Testis (tissue), 2 donors: Measurements from ENCODE around the gene E2F3.

ENCODE experiments used
- POLR2A ChIP-seq: fragments of 450-650 bp; IDR thresholded peaks from one replicate; pipeline ENCODE4 v1.6.1; 2017; ENCODE audit warnings: antibody characterized with exemption, mild to moderate bottlenecking, moderate library complexity
- TF ChIP-seq, protein P1 (sequence below), 3 experiments: fragments of 450-650 bp in 2 of 3; fragments of 200-600 bp in 1 of 3; sonication (generic) in 1 of 3; IDR thresholded peaks; one replicate each; pipeline ENCODE4 v1.5.1; 2016 to 2019; ENCODE audit warnings: antibody characterized with exemption in 3 of 3, mild to moderate bottlenecking in 2 of 3, moderate library complexity in 1 of 3

DNA sequence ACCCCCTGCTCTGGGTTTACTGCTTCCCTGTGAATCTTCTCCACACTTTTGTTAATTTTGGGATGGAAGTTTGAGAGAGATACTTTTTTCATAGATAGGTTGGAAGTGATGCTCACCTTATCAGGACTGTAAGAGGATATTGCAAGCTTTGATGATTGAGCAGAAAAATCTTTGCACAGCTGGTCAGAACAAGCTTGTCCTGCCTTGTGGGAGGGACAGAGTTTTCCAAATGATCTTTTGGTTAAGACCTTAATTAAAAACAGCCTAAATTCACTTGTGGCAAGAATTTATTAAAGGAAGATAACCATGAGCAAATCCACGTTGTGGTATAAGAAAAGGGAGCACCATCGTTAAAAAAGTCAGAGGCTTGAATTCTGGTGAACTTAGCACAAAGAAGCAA, 32.2 kb downstream of the E2F3 start:
- TF ChIP-seq POLR2A, result no peak
- TF ChIP-seq, protein P1, sequence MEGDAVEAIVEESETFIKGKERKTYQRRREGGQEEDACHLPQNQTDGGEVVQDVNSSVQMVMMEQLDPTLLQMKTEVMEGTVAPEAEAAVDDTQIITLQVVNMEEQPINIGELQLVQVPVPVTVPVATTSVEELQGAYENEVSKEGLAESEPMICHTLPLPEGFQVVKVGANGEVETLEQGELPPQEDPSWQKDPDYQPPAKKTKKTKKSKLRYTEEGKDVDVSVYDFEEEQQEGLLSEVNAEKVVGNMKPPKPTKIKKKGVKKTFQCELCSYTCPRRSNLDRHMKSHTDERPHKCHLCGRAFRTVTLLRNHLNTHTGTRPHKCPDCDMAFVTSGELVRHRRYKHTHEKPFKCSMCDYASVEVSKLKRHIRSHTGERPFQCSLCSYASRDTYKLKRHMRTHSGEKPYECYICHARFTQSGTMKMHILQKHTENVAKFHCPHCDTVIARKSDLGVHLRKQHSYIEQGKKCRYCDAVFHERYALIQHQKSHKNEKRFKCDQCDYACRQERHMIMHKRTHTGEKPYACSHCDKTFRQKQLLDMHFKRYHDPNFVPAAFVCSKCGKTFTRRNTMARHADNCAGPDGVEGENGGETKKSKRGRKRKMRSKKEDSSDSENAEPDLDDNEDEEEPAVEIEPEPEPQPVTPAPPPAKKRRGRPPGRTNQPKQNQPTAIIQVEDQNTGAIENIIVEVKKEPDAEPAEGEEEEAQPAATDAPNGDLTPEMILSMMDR (IDR thresholded peaks at IDR 0.05), result no peak
